GM12878 (cell line): Measurements from ENCODE around the gene SCRN3. TPM values are rescaled to one million over a fixed set of nuclear protein-coding genes. Genes with fewer than 3 reads are reported as not detected.

Experiments used
- ATAC-seq: fragments of 200-7000 bp; cut with Tn5 transposase; 3 replicates; pipeline ENCODE4 v1.9.1; 2020; ENCODE audit warnings: mild to moderate bottlenecking, moderate library complexity
- BruUV-seq: library from RNA; stranded (reverse); fragments of 400-500 nt; replicated peaks from 2 replicates; lab custom pipeline; 2021; lab: Mats Ljungman, UMichigan
- CTCF ChIA-PET: fragments of 300-600 bp; sonication (Branson Sonifier 250); formaldehyde crosslinking; extraction: SDS; loops from one replicate; lab custom pipeline; 2021; ENCODE audit warnings: inconsistent platforms; lab: Yijun Ruan, JAX
- POLR2A ChIA-PET: fragments of 350-600 bp; formaldehyde crosslinking; extraction: SDS; loops from one replicate; lab custom pipeline; 2021; ENCODE audit warnings: inconsistent platforms; lab: Charles Lee
- RAD21 ChIA-PET: fragments of 300-600 bp; sonication (Branson Sonifier 250); formaldehyde crosslinking; loops from one replicate; lab custom pipeline; 2023; ENCODE audit warnings: antibody characterized with exemption; ENCODE audit not compliant: unreplicated experiment; lab: Charles Lee
- SMC1A ChIA-PET: fragments of 300-600 bp; sonication (Branson Sonifier 250); formaldehyde crosslinking; loops from one replicate; lab custom pipeline; 2023; ENCODE audit not compliant: unreplicated experiment, uncharacterized antibody; lab: Charles Lee
- DNase-seq: peaks from one replicate; pipeline ENCODE4 v3.0.0-alpha.2; 2011; ENCODE audit warnings: low read depth, low spot score
- FAIRE-seq: peaks from 3 replicates; lab custom pipeline; 2011; peaks lifted over from hg19 to GRCh38; lab: Jason Lieb, UNC
- H2AFZ ChIP-seq: 2 replicates; pipeline ENCODE4 v1.6.0; 2011; ENCODE audit warnings: low read depth, low read length, control low read depth; ENCODE audit not compliant: control insufficient read depth
- H3K27ac ChIP-seq: 2 replicates; pipeline ENCODE4 v1.5.1; 2011; ENCODE audit warnings: control low read depth; ENCODE audit not compliant: control insufficient read depth, insufficient read depth
- H3K27me3 ChIP-seq, 2 experiments: replicated peaks in 1 of 2; 2 replicates each; pipeline versions ENCODE4 v1.6.0 to v1.6.1; 2011; ENCODE audit warnings: low read length in 1 of 2; ENCODE audit not compliant: control insufficient read depth in 2 of 2, insufficient read depth in 2 of 2
- H3K36me3 ChIP-seq, 2 experiments: 2 replicates each; pipeline ENCODE4 v1.5.1; 2011; ENCODE audit warnings: low read length in 1 of 2; ENCODE audit not compliant: control insufficient read depth in 2 of 2, insufficient read depth in 2 of 2
- H3K4me1 ChIP-seq: 2 replicates; pipeline ENCODE4 v1.6.1; 2011; ENCODE audit warnings: mild to moderate bottlenecking, low read length, moderate library complexity, mixed read lengths; ENCODE audit not compliant: control insufficient read depth, insufficient read depth
- H3K4me2 ChIP-seq: 2 replicates; pipeline ENCODE4 v1.6.0; 2011; ENCODE audit warnings: control low read depth; ENCODE audit not compliant: control insufficient read depth, insufficient read depth
- H3K4me3 ChIP-seq: fragments of 200-600 bp; sonication (generic); 2 replicates; pipeline ENCODE4 v1.5.1; 2016
- H3K79me2 ChIP-seq: 2 replicates; pipeline ENCODE4 v1.6.0; 2011; ENCODE audit warnings: low read length; ENCODE audit not compliant: control insufficient read depth, insufficient read depth
- H3K9ac ChIP-seq: 2 replicates; pipeline ENCODE4 v1.8.0; 2011; ENCODE audit warnings: low read length, control low read depth, mixed read lengths; ENCODE audit not compliant: control insufficient read depth, insufficient read depth
- H3K9me3 ChIP-seq: replicated peaks from 3 replicates; pipeline ENCODE4 v1.5.1; 2011; ENCODE audit warnings: mild to moderate bottlenecking, low read length; ENCODE audit not compliant: control insufficient read depth, insufficient read depth
- H4K20me1 ChIP-seq: 2 replicates; pipeline ENCODE4 v1.6.0; 2011; ENCODE audit not compliant: control insufficient read depth, insufficient read depth
- CREB1 ChIP-seq: IDR thresholded peaks from 2 replicates; pipeline ENCODE4 v1.6.1; 2012; ENCODE audit warnings: low read depth, mild to moderate bottlenecking, inconsistent platforms
- CTCF ChIP-seq, 3 experiments: IDR thresholded peaks in 2 of 3; conservative IDR thresholded peaks in 1 of 3; 2 replicates each; pipeline ENCODE4 v1.5.1; 2011; ENCODE audit warnings: low read depth in 3 of 3, low read length in 3 of 3, mild to moderate bottlenecking in 3 of 3, control low read depth in 2 of 3, moderate library complexity in 2 of 3, inconsistent platforms in 1 of 3, mixed read lengths in 1 of 3; ENCODE audit not compliant: control insufficient read depth in 2 of 3, insufficient read depth in 1 of 3; ENCODE audit errors: extremely low read depth in 1 of 3
- E4F1 ChIP-seq: fragments of 450-650 bp; IDR thresholded peaks from 2 replicates; pipeline ENCODE4 v1.6.1; 2018; ENCODE audit warnings: borderline replicate concordance, mild to moderate bottlenecking; ENCODE audit not compliant: partially characterized antibody
- MTA2 ChIP-seq: fragments of 450-650 bp; IDR thresholded peaks from 2 replicates; pipeline ENCODE4 v1.6.1; 2016; ENCODE audit warnings: low read depth, mild to moderate bottlenecking, moderate library complexity
- NRF1 ChIP-seq: conservative IDR thresholded peaks from 2 replicates; pipeline ENCODE4 v1.6.1; 2011; ENCODE audit warnings: mild to moderate bottlenecking, low read depth, low read length, improper control_type of control experiment
- RAD21 ChIP-seq: IDR thresholded peaks from 2 replicates; pipeline ENCODE4 v1.6.1; 2011; ENCODE audit warnings: mild to moderate bottlenecking, low read depth, low read length, moderate library complexity; ENCODE audit not compliant: insufficient read depth
- RAD51 ChIP-seq: fragments of 450-650 bp; IDR thresholded peaks from 2 replicates; pipeline ENCODE4 v1.6.1; 2016; ENCODE audit warnings: moderate library complexity, mild to moderate bottlenecking, inconsistent platforms
- SP1 ChIP-seq: IDR thresholded peaks from one replicate; pipeline ENCODE4 v1.6.1; 2011; ENCODE audit warnings: low read depth, low read length
- TAF1 ChIP-seq: IDR thresholded peaks from 2 replicates; pipeline ENCODE4 v1.6.1; 2011; ENCODE audit warnings: mild to moderate bottlenecking, low read depth, low read length, borderline replicate concordance
- TCF7 ChIP-seq: IDR thresholded peaks from 2 replicates; pipeline ENCODE4 v1.6.1; 2014; ENCODE audit warnings: antibody characterized with exemption, borderline replicate concordance
- WGBS: methylation state at CpG from one replicate; pipeline ENCODE4 v1.1.6; 2016; ENCODE audit warnings: low lambda C conversion rate; ENCODE audit not compliant: insufficient replicate concordance, insufficient coverage; ENCODE audit errors: missing lambda C conversion rate; 5-methylcytosine and 5-hydroxymethylcytosine counted together
- in situ Hi-C: fragments of 300-500 bp; cut with MboI; formaldehyde crosslinking; loops from 9 replicates; pipeline ENCODE4 v1.14.3; 2018; ENCODE audit warnings: mixed read lengths
- intact Hi-C: fragments of 100-400 bp; cut with micrococcal nuclease; formaldehyde crosslinking; loops from one replicate; pipeline ENCODE4 v1.14.2; 2022; ENCODE audit not compliant: unreplicated experiment
- polyA plus RNA-seq, 11 experiments: library from polyadenylated mRNA; depleted of rRNA in 4 of 11; unstranded in 6 of 11; stranded (reverse) in 5 of 11; fragments of >200 nt; fragmentation: Nextera tagmentation in 4 of 11; fragmentation: Illumina TruSeq in 1 of 11; extraction: Ambion mirVana in 4 of 11; extraction: Trizol in 1 of 11; gene quantifications; 1 replicate in 1 of 11; 2 replicates in 10 of 11; pipeline versions ENCODE4 v1.2.1 to v1.2.3, GENCODE V29; 2011 to 2016; ENCODE audit warnings: inconsistent platforms in 2 of 11, missing spikeins in 2 of 11, low read depth in 1 of 11
- total RNA-seq, 4 experiments: library from RNA; depleted of rRNA in 3 of 4; stranded (reverse); fragments of >200 nt in 3 of 4; fragmentation: Illumina TruSeq in 1 of 4; extraction: Trizol in 1 of 4; gene quantifications; 2 replicates each; pipeline versions ENCODE4 v1.2.1 to v1.2.3, GENCODE V29; 2013 to 2021

SCRN3 gene
- total and polyA plus RNA-seq, 10 of the 15 experiments (the other 5 are each of a cell fraction or from before 2014, with no cell fraction given) = 5.7 to 16.0 (median 13.0) TPM

GRCh38 chr2:174350018-174350417, 45.5 kb upstream of the SCRN3 start (continued):
- TF ChIP-seq CTCF (IDR thresholded peaks at IDR 0.05 in 2 of 3, conservative IDR thresholded peaks at IDR 0.05 in 1 of 3; ENCODE audit: control insufficient read depth in 2 of 3, extremely low read depth in 1 of 3, insufficient read depth in 1 of 3, low read depth in 3 of 3, low read length in 3 of 3) (peak; percentile 20 to 31 (median 26); a peak in 3 of 6 replicates), RAD51 (no peak), RAD21 (peak; percentile 17; the same call in 1 of the 2 replicates)
- TF ChIP-seq, all 136 proteins: peak for 2

GRCh38 chr2:174350593-174351181, 44.8 kb upstream of the SCRN3 start:
- 0 out of 4 replicates have a peak, but pooled peaks cover 0 to 3% of the 10 kb centered on the region in 2 experiments for H3K36me3 ChIP-seq
- no peak for ATAC-seq
- FAIRE-seq = no peak
- H3K4me2 ChIP-seq = no peak overlapping the region
- no peak overlapping the region for H3K9ac ChIP-seq
- no peak overlapping the region for H3K4me3 ChIP-seq
- no peaks in the 10 kb centered on the region for H3K79me2 ChIP-seq
- TF ChIP-seq CREB1 = no peak
- TF ChIP-seq MTA2 = no peak
- no peak for TF ChIP-seq TCF7
- no peak for TF ChIP-seq E4F1
- TF ChIP-seq NRF1 = no peak
- TF ChIP-seq SP1 = no peak
- TF ChIP-seq TAF1 = no peak
- ChIA-PET CTCF (interaction anchor here (1.0 to 3.2 kb wide), 8 partner anchors 10 to 948 kb away, joined by 3 to 26 read pairs (median 4); no protein-coding TSS in a partner anchor), RAD21 (interaction anchor here (1.0 to 1.2 kb wide), 2 partner anchors 9 to 173 kb away, joined by 3 to 7 read pairs; no protein-coding TSS in a partner anchor), POLR2A (interaction anchor here (0.6 kb wide), 1 partner anchor 189 kb away, joined by 5 read pairs; no protein-coding TSS in a partner anchor), SMC1A (interaction anchor here (0.8 to 0.9 kb wide), 2 partner anchors 9 to 278 kb away, joined by 3 to 5 read pairs; no protein-coding TSS in a partner anchor)
- 97% methylated on average over 2 of the region's 2 CpGs for WGBS
- no peak for DNase-seq
- no peaks in the 10 kb centered on the region for H3K4me1 ChIP-seq
- H3K27me3 ChIP-seq = no peaks in the 10 kb centered on the region
- BruUV-seq = no TSS peak
- in situ Hi-C loops = no loop called here
- no peaks in the 10 kb centered on the region for H3K9me3 ChIP-seq
- H2AFZ ChIP-seq = no peak overlapping the region
- intact Hi-C loops = no loop called here
- no peaks in the 10 kb centered on the region for H4K20me1 ChIP-seq
- H3K27ac ChIP-seq = no peak overlapping the region
